Peyer's patch (tissue), 4 donors: Measurements from ENCODE around the gene FKBP1A.

ENCODE experiments used
- POLR2A ChIP-seq, 2 donors: fragments of 450-650 bp; IDR thresholded peaks; one replicate each; pipeline ENCODE4 v1.5.1; 2017; ENCODE audit warnings: antibody characterized with exemption in 2 of 2, mild to moderate bottlenecking in 2 of 2, moderate library complexity in 2 of 2
- TF ChIP-seq, protein P1 (sequence below), 6 experiments: fragments of 450-650 bp in 4 of 6; fragments of 200-600 bp in 2 of 6; sonication (generic) in 1 of 6; IDR thresholded peaks; one replicate each; pipeline ENCODE4 v1.5.1; 2017 to 2019; ENCODE audit warnings: antibody characterized with exemption in 6 of 6, mild to moderate bottlenecking in 3 of 6, moderate library complexity in 1 of 6

DNA sequence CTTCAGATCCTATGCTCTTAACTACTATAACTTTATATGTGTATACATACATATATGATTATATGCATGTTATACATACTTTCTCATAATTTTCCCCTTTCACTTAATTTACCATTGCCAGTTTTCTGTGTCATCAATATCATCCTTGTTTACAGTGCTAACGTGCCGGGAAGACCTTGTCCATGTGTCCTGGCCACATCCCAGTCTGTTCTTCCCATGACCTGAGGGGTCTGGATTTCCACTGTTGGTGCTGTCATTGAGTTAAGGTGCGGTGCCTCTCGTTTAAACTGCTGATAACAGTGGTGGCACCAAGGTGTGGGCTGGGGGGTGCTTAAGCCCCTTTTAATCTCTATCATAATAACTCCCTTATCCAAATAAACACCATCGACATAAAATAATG is 55.4 kb downstream of the FKBP1A start:
- TF ChIP-seq, protein P1, sequence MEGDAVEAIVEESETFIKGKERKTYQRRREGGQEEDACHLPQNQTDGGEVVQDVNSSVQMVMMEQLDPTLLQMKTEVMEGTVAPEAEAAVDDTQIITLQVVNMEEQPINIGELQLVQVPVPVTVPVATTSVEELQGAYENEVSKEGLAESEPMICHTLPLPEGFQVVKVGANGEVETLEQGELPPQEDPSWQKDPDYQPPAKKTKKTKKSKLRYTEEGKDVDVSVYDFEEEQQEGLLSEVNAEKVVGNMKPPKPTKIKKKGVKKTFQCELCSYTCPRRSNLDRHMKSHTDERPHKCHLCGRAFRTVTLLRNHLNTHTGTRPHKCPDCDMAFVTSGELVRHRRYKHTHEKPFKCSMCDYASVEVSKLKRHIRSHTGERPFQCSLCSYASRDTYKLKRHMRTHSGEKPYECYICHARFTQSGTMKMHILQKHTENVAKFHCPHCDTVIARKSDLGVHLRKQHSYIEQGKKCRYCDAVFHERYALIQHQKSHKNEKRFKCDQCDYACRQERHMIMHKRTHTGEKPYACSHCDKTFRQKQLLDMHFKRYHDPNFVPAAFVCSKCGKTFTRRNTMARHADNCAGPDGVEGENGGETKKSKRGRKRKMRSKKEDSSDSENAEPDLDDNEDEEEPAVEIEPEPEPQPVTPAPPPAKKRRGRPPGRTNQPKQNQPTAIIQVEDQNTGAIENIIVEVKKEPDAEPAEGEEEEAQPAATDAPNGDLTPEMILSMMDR (IDR thresholded peaks at IDR 0.05) = no peak
- no peak for TF ChIP-seq POLR2A (IDR thresholded peaks at IDR 0.05)
